NK-92 treated with Interleukin-12 subunit alpha and Interleukin-12 subunit beta, amount 100 ng/mL, for 24 hours (cell line): ENCODE measurements around the gene ZNF548.
"Not testable (repeated sequence)": the region's sequence is repeated elsewhere in the genome, so short reads cannot be mapped to it uniquely, and the experiment has no call there.

Experiments
- DNase-seq: peaks from one replicate; lab custom pipeline; 2025; lab: John Stamatoyannopoulos, UW

The ZNF548 gene

GRCh38 chr19:57389730-57390598 is at the start of gene ZNF548:
Gene ZNF548 (plus strand): TSS chr19:57389854. CDS start chr19:57390100, 246 bp downstream.
- DNase-seq = peak; percentile 95

GRCh38 chr19:57342582-57342981 is 47.1 kb upstream of the ZNF548 start:
- DNase-seq = no peak

DNA sequence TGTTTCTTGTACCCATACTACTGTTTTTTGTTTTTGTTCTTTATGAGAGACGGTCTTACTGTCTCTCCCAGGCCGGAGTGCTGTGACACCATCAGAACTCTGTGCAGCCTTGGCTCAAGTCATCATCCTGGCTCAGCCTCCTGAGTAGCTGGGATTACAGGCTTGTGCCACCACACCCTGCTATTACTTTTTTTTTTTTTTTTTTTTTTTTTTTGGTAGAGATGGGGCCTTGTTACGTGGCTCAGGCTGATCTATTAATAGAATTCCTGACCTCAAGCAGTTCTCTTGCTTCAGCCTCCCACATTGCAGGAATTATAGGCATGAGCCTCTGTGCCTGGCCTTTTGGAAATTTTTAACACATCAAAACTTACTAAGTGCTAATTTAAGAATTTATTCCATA is 41.5 kb upstream of the ZNF548 start:
- DNase-seq = no peak

DNA sequence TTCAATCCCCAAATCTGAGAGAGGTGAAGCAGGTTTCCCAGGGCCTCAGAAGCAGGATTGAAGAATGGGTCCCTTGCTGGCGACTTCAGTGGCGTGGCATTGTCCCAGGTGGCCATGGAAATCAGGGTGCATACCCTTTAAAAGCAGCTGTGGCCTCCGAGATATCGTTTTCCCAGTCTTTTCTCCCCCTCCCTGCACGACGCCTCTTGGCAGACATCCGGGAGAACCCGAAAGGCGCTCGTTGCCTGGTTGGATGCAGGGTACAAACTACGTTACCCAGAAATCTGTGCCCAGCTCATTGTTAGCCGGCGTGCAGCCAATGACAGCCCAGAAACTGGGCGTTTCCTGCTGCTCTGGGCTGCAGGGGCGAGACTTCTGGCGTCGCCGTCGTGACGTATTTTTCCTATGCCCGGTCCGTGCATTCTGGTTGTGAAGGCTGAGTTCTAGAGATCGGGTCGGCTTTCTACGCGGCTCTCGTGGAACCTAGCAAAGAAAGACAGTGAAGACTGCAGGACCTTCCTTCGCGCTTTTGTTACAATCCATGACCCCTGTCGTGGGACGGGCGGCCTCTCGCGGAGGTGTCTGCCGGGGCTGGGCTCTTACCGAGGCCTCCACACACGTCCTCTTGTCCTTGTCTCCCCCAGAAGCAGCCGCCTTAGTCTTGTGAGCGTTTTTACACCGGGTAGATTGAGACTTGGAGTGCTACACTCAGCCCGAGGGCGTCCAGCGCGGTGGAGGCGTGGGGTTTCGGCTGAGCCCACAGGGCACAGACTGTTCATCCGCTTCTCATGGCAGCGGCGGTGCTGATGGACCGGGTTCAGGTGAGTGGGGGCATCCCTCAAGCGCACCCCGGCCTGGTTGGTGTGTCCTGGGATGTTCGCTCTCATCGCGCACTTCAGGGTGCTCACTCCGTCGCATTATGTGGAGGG is 38.5 kb upstream of the ZNF548 start, which contains the start of gene ZNF304:
Gene ZNF304, plus strand, starts transcription at position 395 of the 929 bp plus-strand sequence. Its CDS starts 394 bp downstream, at position 789.
- DNase-seq = peak; percentile 66

DNA sequence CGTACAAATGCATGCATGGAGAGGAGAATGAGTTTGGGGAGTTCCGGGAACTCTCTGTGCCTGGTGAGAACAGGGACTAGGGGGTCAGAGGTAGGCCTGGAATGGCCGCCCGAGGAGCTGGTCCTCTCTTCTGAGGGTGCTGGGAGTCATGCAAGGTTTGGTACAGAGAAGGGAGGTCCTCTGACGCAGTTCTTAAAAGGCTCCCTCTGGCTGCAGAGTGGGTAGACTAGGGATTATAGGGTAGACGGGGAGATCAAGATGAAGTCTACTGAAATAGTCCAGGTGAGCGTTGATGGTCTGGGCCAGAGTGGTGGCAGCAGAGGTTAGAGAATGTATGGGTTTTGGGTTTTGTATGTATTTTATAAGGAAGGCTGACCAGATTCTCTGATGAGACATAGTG is 37.8 kb upstream of the ZNF548 start:
- DNase-seq = no peak

DNA sequence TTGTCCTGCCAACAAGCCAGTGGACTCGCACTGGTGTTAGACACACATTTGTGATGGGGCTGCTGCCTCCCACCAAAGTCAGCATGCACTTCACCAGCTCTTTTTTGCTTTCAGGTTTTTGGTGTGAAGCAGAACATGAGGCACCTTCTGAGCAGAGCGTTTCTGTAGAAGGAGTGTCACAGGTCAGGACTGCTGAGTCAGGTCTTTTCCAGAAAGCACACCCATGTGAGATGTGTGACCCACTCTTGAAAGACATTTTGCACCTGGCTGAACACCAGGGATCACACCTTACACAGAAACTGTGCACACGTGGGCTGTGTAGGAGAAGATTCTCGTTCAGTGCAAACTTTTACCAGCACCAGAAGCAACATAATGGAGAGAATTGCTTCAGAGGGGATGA is 33.7 kb upstream of the ZNF548 start:
- no peak for DNase-seq

DNA sequence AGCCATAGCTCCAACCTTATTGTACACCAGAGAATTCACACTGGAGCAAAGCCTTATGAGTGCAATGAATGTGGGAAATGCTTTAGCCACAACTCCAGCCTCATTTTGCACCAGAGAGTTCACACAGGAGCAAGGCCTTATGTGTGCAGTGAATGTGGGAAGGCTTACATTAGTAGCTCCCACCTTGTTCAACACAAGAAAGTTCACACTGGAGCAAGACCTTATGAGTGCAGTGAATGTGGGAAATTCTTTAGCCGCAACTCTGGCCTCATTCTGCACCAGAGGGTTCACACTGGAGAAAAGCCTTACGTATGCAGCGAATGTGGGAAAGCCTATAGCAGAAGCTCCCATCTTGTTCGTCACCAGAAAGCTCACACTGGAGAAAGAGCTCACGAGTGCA is 32.2 kb upstream of the ZNF548 start:
- DNase-seq = no peak

DNA sequence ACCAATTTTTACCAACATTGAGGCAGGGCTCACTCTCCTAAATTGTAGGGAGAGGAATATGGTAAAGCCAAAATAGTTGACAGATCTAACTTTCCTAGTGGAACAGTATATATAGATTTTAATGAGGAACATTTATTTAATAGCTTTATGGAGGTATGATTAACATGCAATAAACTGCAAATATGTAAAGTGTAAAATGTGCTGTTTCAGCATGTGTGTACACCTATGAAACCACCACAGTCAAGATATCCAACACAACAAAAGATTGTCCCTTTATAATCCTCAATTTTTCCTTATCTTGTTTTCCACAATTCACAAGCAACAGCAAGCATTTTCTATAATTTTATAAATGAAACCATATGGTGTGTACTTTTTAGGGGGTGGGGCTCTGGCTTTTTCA is 30.4 kb upstream of the ZNF548 start:
- no peak for DNase-seq

DNA sequence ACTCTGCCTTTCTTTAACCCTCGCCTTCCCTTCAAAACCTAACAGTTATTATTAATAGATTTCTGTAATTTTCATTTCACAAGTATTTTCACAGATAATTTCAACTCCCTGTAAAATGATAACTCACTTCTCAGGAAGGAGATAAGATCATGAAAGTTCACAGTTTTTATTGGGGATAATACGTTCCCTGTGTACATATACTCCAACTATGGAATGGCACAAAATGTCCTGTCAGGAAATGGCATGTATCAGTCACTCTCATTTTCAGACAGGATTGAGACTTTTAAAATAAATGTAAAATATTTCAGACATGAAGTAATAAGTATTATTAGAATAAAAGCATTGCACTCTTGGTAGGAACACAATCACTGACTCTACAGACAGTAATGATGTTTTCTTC is 27.2 kb upstream of the ZNF548 start:
- no peak for DNase-seq

GRCh38 chr19:57362997-57363687 is 26.5 kb upstream of the ZNF548 start, which contains the start of the genes TRAPPC2B and ZNF547:
Gene TRAPPC2B (plus strand): TSS chr19:57363551. CDS start chr19:57364834, 1,283 bp downstream.
Gene ZNF547 (plus strand): TSS chr19:57363551. CDS start chr19:57368556, 5,005 bp downstream.
- DNase-seq = peak; percentile 95

- DNase-seq = no peak
Observed at GRCh38 chr19:57363688-57364181, 25.9 kb upstream of the ZNF548 start.

- DNase-seq = no peak
Observed at GRCh38 chr19:57366776-57367175, 22.9 kb upstream of the ZNF548 start.

DNA sequence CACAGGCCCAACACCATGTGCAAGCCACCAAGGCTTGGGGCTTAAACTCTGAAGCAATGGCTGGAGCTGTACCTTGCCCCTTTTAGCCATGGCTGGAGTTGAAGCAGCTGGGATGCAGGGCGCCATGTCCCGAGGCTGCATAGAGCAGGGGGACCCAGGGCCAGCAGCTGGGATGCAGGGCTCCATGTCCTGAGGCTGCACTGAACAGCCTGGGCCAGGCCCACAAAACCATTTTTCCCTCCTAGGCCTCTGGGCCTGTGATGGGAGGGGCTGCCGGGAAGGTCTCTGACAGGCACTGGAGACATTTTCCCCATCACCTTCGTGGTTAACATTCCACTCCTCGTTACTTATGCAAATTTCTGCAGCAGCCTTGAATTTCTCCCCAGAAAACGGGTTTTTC is 15.5 kb upstream of the ZNF548 start:
- no peak for DNase-seq

- DNase-seq = not testable (repeated sequence)
Observed at GRCh38 chr19:57374647-57375046, 15.0 kb upstream of the ZNF548 start.

DNA sequence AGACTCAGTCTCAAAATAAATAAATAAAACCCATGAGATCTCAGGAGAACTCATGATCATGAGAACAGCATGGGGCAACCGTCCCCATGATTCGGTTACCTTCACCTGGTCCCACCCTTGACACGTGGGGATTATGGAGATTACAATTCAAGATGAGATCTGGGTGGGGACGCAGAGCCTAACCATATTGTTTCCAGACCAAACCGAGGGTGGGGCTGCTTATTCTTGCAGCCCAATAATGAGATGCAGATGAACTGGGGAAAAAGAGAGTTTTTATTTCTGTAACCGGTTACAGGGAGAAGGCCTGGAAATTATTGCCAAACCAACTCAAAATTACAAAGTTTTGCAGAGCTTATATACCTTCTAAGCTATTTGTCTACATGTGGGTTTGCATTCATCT is 13.5 kb upstream of the ZNF548 start:
- DNase-seq = no peak

DNA sequence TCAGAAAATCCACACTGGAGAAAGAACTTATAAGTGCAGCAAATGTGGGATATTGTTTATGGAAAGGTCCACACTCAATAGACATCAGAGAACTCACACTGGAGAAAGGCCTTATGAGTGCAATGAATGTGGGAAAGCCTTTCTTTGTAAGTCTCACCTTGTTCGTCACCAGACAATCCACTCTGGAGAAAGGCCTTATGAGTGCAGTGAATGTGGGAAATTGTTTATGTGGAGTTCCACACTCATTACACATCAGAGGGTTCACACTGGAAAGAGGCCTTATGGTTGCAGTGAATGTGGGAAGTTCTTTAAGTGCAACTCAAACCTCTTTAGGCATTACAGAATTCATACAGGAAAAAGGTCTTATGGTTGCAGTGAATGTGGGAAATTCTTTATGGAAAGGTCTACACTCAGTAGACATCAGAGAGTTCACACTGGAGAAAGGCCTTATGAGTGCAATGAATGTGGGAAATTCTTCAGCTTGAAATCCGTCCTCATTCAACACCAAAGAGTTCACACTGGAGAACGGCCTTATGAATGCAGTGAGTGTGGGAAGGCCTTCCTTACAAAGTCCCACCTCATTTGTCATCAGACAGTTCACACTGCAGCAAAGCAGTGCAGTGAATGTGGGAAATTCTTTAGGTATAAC is 12.0 kb upstream of the ZNF548 start:
- no peak for DNase-seq

DNA sequence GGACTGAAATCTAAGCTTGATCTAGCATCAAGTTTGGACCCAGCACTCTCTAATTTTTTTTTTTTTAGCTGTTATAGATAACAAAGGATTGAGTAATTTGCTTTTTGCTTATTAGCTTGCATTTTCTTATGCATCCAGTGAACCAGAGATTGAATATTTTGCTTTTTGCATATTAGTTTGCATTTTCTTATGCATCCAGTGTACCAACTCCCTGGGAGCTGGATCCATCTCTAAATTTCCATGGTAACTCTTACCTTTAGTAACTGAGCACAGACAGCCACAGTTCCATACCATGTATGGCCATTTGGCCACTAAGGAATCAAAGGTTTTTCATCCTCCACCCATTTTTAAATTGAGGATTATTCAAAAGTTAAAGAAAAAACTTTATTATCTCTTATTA is 8.7 kb upstream of the ZNF548 start:
- DNase-seq = no peak

- DNase-seq = no peak
Observed at GRCh38 chr19:57382806-57383488, 6.7 kb upstream of the ZNF548 start.

DNA sequence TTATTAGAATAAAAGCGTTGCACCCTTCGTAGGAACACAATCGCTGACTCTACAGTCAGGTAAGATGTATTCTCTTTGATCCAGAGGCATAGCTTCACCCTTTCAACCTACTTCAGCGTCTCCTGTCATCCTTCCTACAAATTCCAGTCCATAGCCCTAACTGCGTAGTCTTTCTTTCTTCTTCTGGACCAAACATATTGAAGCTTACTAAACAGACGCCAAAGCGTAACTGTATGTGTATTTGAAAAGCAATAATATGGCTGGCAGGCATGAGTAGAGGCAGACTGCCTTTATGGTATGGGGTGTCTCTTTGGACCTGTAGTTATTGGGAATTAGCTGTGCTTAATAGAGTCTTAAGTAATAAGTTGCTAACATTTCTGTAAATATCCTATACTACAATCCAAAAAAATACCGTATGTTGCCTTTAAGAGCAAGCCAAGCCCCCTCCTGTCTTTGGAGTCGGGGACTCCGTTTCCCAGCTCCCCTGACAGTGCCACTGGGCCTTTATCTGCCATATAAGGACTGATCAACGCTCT is 392 bp upstream of the ZNF548 start:
- no peak for DNase-seq

DNA sequence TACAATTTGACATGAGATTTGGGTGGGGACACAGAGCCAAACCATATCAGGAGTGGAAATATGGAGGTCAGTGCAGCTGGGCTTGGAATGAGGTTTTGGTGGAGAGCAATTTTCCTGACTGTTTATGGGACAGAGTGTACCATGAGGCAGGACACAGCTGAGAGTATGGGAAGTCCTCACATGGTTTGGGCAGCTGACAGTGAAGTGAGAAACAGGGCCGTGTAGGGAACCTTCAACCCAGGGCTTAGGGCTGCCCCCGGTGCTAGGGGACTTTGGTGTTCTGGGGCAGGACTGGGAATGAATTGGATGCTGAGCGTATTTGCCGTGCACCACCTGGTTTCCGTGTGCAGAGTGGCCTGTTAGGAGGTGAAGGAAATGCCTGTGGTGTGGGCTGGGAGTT is 6.1 kb downstream of the ZNF548 start:
- no peak for DNase-seq
